GOT3 (cell line): Measurements from ENCODE around the gene OVCA2.

Source experiments
- DNase-seq: peaks from one replicate; lab custom pipeline; 2025; ENCODE audit warnings: mixed read lengths; lab: John Stamatoyannopoulos, UW

Gene OVCA2

DNA sequence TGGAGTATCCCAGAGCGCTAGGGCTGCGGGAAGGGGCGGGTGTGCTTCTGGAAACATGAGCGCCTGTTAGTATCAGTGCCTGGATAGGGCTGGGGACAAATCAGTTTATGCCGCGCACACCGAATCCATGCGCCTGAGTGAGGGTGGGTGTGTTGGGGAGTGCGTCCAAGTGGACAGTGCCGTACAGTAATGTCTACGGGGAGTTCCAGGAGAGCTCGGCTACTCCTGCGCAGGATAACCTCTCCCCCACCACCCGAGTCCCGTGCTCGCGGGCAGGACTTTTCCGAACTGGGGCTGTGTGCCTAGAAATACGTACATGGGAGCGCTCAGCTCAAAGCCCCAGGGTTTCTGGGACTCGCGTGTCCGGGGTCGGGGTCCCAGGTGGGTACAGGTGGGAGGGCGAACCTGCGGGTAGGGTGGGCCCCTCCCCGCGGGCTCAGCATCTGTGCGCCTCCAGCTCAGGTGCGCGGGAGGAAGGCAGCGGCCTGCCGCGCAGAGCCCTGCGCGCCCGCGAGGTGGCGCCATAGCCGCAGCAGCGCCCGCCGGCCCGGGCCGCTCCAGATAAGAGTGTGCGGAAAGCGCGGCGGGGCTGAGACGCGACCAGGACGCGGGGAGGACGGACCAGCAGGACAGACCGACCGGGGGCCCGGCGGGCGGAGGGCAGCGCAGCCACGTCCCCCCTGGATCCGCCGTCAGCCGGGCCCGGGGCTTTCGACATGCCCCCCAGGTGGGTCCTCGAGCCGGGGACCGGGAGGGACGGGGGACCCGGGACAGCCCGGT is 12.9 kb downstream of the OVCA2 start, which contains the start of gene HIC1:
TSS of gene HIC1 (plus strand) at position 592 of the 780 bp plus-strand sequence. CDS start 1,588 bp downstream, outside the sequence.
- peak; percentile 40 for DNase-seq

DNA sequence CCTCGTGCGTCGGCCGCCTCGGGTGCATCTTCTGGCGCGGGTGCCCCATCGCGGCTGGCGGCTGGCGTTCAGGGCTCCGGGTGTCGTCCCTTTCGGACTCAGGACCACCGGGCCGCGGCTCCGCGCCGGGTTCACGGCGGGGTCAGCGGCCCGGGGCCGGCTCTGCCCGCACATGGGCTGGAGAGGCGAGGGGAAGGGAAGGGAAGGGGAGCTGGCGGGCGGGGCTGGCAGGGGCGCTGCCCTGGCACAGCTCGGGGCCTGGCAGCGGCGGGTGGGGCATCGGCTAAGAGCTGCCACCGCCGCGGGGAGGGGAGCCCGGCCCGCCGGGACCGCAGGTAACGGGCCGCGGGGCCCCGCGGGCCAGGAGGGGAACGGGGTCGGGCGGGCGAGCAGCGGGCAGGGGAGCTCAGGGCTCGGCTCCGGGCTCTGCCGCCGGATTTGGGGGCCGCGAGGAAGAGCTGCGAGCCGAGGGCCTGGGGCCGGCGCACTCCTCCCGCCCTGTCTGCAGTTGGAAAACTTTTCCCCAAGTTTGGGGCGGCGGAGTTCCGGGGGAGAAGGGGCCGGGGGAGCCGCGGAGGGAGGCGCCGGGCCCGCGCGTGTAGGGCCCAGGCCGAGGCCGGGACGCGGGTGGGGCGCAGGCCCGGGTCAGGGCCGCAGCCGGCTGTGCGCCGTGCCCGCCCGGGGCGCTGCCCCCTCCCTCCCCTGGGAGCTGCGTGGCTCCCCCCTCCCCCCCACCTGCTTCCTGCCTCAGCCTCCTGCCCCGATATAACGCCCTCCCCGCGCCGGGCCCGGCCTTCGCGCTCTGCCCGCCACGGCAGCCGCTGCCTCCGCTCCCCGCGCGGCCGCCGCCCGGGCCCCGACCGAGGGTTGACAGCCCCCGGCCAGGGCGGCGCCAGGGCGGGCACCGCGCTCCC is 13.7 kb downstream of the OVCA2 start:
- DNase-seq: no peak

DNA sequence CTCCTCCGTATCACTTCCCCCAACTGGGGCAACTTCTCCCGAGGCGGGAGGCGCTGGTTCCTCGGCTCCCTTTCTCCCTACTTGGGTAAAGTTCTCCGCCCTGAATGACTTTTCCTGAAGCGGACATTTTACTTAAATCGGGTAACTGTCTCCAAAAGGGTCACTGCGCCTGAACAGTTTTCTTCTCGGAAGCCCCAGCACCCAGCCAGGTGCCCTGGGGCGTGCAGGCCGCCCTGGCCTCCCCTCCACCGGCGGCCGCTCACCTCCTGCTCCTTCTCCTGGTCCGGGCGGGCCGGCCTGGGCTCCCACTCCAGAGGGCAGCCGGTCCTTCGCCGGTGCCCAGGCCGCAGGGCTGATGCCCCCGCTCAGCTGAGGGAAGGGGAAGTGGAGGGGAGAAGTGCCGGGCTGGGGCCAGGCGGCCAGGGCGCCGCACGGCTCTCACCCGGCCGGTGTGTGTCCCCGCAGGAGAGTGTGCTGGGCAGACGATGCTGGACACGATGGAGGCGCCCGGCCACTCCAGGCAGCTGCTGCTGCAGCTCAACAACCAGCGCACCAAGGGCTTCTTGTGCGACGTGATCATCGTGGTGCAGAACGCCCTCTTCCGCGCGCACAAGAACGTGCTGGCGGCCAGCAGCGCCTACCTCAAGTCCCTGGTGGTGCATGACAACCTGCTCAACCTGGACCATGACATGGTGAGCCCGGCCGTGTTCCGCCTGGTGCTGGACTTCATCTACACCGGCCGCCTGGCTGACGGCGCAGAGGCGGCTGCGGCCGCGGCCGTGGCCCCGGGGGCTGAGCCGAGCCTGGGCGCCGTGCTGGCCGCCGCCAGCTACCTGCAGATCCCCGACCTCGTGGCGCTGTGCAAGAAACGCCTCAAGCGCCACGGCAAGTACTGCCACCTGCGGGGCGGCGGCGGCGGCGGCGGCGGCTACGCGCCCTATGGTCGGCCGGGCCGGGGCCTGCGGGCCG is 14.7 kb downstream of the OVCA2 start:
- no peak for DNase-seq

DNA sequence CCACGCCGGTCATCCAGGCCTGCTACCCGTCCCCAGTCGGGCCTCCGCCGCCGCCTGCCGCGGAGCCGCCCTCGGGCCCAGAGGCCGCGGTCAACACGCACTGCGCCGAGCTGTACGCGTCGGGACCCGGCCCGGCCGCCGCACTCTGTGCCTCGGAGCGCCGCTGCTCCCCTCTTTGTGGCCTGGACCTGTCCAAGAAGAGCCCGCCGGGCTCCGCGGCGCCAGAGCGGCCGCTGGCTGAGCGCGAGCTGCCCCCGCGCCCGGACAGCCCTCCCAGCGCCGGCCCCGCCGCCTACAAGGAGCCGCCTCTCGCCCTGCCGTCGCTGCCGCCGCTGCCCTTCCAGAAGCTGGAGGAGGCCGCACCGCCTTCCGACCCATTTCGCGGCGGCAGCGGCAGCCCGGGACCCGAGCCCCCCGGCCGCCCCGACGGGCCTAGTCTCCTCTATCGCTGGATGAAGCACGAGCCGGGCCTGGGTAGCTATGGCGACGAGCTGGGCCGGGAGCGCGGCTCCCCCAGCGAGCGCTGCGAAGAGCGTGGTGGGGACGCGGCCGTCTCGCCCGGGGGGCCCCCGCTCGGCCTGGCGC is 15.4 kb downstream of the OVCA2 start:
- DNase-seq: no peak

DNA sequence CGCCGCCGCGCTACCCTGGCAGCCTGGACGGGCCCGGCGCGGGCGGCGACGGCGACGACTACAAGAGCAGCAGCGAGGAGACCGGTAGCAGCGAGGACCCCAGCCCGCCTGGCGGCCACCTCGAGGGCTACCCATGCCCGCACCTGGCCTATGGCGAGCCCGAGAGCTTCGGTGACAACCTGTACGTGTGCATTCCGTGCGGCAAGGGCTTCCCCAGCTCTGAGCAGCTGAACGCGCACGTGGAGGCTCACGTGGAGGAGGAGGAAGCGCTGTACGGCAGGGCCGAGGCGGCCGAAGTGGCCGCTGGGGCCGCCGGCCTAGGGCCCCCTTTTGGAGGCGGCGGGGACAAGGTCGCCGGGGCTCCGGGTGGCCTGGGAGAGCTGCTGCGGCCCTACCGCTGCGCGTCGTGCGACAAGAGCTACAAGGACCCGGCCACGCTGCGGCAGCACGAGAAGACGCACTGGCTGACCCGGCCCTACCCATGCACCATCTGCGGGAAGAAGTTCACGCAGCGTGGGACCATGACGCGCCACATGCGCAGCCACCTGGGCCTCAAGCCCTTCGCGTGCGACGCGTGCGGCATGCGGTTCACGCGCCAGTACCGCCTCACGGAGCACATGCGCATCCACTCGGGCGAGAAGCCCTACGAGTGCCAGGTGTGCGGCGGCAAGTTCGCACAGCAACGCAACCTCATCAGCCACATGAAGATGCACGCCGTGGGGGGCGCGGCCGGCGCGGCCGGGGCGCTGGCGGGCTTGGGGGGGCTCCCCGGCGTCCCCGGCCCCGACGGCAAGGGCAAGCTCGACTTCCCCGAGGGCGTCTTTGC is 16.2 kb downstream of the OVCA2 start:
- DNase-seq: no peak

DNA sequence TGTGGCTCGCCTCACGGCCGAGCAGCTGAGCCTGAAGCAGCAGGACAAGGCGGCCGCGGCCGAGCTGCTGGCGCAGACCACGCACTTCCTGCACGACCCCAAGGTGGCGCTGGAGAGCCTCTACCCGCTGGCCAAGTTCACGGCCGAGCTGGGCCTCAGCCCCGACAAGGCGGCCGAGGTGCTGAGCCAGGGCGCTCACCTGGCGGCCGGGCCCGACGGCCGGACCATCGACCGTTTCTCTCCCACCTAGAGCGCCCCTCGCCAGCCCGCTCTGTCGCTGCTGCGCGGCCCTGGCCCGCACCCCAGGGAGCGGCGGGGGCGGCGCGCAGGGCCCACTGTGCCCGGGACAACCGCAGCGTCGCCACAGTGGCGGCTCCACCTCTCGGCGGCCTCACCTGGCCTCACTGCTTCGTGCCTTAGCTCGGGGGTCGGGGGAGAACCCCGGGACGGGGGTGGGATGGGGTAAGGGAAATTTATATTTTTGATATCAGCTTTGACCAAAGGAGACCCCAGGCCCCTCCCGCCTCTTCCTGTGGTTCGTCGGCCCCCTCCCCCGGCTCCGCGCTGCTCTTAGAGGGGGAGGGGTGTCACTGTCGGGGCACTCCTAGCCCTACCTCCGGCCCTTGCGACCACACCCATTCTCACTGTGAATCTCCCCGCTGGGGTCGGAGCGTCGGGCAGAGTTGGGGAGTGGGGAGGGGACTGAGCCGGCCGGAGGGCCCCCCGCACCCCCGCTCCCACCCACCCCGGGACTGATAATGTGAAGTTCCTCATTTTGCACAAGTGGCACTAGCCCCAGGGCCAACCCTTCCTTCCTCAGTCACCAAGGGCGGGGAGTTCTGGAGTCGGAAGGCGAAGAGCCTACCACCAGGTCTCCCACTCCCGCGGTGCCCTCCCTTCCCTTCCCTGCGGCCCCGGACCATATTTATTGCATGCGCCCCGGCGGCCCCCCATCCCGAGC is 17.0 kb downstream of the OVCA2 start:
- no peak for DNase-seq

DNA sequence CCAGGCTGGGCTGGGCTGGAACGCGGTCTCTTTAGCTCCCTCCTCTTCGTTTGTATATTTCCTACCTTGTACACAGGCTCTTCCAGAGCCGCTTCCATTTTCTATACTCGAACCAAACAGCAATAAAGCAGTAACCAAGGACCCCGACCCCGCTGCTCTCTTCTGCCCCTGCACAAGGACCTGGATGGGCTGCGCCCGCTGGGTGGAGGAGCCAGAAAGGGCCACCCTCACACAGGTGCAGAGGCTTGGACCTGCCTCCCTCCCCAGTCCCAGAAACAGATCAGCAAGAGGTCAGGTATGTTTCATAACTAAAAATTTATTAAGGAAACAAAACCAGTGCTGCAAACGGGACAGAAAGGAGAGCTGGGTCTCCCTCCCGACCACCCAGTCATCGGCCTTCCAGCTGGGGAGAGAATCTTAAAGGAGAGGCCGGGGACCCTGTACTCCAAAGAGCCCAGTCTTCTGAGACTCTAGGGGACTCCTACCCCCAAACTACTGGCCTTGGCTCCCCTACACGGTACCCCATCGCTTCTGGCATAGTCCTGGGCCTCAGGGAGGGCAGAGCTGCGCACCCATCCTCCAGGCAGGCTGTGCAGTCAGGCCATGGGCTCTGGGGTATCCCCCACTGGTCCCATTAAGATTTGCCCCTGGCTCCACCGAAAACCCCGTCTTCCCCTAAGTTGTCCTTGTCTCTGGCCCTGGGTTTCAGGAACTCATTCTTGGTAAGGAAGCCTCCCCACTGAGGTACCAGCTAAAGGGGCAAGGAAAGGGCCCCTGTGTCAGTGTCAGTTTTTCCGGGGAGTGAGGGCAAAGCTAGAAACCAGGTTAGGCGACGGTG is 17.9 kb downstream of the OVCA2 start:
- no peak for DNase-seq

DNA sequence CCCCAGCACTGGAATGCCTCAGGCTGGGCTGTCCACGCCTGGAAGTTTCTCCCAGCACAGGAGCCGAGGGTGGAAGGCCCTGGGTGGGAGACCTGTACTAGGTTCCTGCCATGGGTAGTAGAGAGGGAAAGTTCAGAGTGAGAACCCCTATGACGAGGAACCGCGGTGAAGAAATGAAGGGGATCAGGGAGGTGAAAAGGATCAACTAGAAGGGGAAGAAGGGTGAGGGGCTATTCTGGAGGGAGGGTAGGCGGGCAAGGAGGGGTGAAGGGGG is 18.5 kb downstream of the OVCA2 start:
- no peak for DNase-seq

DNA sequence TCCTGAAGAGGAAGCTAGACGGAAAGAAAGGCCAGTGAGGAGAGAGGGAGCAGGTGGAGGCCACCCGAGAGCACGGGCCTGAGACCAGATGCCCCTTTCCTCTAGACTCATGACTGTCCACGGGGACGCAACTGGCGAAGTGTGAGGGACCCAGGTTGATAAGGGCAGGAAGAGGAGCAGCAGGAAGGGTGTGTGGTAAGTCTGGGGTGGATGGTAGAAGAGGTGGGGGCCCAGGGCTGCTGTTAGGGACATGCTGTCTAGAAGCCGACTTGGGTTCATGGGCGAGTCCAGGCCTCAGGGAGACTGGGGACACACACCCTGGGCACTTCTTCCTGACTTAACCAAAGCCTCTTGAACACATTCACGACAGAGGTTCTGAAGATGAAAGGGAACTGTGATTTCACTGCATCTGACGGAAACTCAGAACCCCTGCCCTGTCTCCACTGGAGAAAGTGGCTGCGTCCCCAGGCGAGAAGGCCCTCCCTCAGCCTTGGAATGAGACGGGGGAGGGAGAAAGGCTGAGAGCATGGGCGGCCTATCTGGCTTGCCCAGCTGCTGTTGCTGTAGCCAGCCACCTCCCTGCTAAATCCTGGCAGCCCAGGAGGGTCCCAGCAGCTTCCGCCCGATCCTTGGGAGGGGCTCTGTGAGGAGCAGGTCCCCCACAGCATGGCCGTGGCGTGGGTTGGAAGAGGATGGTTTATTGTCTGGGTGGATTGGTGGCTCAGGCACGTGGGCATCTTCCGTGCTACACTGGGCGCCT is 19.0 kb downstream of the OVCA2 start:
- DNase-seq: no peak

DNA sequence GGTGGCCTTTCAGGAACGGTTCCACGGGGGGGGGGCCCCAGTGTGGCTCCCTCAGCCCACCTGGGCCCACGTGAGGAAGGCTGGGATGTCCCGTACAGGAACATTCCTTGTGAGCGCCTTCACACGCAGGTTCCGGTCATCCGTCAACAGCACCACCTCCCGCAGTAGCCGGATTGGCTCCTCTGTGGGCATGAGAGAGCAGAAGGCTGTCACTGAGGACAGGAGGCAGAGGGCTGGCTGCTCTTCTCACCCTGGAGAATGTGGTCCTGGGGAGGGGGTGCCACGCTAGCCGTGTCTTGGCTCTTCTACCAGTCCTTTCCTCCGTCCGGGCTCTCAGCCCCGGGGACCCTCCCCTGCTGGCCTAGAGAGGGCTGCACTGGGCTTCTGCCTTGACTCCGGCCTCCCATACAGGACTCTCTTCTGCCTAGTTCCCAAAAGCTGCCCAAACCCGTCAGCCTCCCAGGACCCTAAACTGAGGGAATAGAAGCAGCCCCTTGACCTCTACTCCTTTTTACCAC is 19.7 kb downstream of the OVCA2 start:
- DNase-seq: no peak

DNA sequence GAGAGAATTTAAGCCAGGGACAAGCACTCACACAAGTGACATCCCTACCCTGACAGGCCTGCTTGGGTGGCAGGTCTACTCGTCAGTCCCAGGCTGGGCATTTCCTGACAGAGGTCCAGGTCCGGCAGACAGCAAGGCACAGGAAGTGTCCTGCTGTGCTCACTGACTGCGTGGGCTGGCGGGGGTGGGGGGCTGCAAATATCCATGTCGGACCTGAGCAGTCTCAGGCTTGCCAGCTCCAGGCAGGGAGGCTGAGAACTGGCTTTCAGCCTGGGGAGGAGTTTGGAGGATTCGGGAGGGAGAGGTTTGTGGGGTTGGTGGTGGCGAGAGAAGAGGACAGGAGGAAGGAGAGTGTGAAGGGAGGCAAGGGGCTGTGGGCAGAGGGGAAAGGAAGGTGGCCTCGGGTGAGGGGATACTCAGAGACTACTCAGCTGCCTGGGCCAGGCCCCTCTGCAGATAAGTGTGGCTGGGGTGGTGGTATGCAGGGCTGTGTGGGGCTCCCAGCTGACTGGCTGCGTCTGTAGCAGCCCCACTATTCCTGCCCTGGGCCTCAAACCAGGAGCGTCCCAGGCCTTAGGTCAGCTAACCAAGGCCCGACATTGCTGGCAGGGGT is 20.9 kb downstream of the OVCA2 start:
- no peak for DNase-seq

DNA sequence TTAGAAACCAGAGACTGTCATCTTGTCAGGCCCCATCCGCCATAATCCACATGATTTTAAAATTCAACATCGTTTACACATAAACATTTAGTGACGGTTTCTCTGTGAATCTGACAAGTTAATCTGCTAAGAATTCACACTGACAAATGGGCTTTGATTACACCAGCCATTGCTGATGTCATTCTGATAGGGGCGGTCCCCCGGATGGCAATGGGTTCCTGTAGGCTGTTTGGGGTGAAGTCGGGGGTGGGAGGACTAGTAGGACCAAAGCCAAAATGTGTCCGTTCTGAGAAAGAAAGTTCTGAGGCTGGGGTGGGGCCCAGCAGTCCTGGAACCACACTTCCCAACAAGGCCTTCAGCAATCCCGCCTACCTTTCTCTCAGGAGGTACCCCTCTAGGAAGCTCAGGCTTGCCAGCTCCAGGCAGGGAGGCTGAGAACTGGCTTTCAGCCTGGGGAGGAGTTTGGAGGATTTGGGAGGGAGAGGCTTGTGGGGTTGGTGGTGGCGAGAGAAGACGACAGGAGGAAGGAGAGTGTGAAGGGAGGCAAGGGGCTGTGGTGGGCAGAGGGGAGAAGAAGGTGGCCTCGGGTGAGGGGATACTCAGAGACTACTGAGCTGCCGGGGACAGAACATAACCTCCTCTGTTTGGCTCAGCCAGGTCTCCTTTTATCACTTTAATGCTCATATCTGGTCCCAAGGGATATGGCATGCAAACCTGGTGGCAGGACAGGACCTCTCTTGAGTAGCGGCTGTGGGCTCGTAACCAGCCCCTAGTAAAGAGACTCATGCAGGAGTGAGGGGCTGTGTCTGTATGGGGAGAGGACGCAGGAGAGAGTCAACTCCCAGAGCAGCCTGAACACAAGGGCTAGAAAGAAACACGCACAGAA is 21.7 kb downstream of the OVCA2 start:
- DNase-seq: no peak

DNA sequence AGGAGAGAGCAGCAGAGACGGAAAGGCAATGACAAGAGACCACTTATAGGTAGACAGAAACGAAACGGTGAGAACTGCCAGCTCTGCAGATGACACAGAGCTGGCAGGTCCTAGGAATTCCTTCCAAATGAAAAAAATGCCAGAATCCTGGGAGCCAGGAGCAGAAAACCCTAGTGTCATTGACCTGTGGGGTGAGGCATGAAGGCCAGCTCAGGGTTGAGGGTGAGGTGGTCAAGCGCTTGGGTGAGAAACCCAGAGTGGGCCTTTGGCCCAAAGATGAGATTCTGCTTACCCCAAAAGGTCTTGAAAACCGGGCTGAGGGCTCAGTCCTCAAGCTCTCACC is 22.3 kb downstream of the OVCA2 start:
- no peak for DNase-seq

DNA sequence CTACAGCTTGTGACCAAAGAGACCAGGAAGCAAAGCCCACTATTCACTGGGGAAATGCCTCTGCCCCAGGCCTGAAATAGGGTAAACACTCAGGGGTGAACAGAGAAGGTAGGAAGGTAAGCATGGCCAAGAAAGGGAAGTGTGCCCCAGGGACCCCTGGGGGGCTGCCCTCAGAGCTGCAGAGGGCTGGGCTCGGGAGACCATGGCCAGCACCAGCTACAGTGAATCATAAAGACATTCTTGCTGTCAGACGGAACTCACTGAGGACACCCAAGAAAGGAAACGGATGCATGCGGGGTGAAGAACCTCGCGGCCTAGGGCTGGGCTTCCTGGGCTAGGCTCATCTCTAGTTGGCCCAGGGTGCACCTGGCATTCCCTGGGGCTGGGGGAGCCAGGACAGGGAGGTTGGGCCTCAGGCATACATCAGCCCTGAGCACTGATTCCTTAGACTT is 22.7 kb downstream of the OVCA2 start:
- no peak for DNase-seq

DNA sequence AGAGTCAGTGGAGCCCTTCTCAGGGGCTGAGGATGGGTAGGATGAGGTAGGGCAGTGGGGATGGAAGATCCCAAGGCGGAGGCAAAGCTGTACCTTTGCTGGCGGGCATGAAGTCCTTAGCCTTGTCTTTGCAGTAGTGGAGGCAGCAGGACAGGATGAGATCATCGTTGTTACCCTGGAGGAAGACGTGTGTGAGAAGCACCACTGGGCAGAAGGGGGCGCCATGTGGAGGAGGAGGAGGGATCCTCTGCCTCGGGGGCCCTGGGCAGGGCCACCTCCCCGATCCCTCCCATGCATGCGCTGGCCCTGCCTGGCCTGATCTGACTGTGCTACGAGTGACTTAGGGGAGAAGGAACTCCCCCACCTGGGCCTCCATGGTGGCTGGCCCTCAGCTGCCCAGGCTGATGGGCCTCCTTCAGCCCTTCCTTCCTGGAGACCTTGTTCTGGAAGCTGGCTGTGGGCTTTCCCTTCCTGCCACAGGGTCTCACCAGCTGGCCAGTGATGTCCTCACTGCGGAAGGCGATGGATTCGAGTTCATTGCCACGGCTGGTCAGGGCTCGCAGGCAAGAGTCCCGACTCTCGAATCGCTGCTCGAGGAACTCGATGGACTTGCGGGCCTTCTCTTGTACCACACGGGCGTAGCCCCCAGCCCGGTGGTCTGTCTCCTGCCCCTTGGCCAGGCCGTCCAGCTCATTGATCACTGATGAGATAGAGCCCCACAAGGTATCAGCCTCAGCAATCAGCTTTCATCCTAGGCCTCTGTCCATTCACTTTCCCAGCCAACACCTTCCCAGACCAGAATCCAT is 23.4 kb downstream of the OVCA2 start:
- no peak for DNase-seq
